ENCODE data around the gene DSTYK. TPM values are rescaled to one million over a fixed set of nuclear protein-coding genes. Genes with fewer than 3 reads are reported as not detected.

Gene DSTYK
- polyA plus RNA-seq, 1 of the 3 experiments (the other 2 are of a cell fraction) = 4.4 TPM

GRCh38 chr1:205256951-205257625, 45.6 kb upstream of the DSTYK start:
- WGBS (ENCODE audit: low lambda C conversion rate) = 90% methylated on average over 15 of the region's 19 CpGs
- CTCF ChIA-PET = interaction anchor here (0.7 to 38.3 kb wide), 69 partner anchors 9 to 677 kb away, joined by 3 to 1368 read pairs (median 6); partner anchors contain the start of genes DSTYK, NUAK2, RBBP5 and TMCC2
- POLR2A ChIA-PET = no interaction called here

More at GRCh38 chr1:205256951-205257625, 45.6 kb upstream of the DSTYK start:
- DNase-seq = no peak
- H2AFZ ChIP-seq (ENCODE audit: low read depth) = no peak overlapping the region
- no peak overlapping the region for H3K9ac ChIP-seq
- H3K36me3 ChIP-seq (replicated peaks in 1 of 2; ENCODE audit: control insufficient read depth in 1 of 2, insufficient read depth in 2 of 2, low read length in 1 of 2) = no peaks in the 10 kb centered on the region
- no peak overlapping the region for H3K4me3 ChIP-seq (ENCODE audit: low read depth in 2 of 2, low read length in 1 of 2)
- H3K27me3 ChIP-seq (ENCODE audit: insufficient read depth) = no peaks in the 10 kb centered on the region
- H3K9me3 ChIP-seq = no peaks in the 10 kb centered on the region
- peaks cover 6% of the 10 kb centered on the region for H3F3A ChIP-seq (replicated peaks; ENCODE audit: insufficient read depth)
- no peaks in the 10 kb centered on the region for H4K20me1 ChIP-seq (ENCODE audit: insufficient read depth)
- no peaks in the 10 kb centered on the region for H3K9me2 ChIP-seq
- no peaks in the 10 kb centered on the region for H3K79me2 ChIP-seq (ENCODE audit: insufficient read depth)
- TF ChIP-seq, protein P1, sequence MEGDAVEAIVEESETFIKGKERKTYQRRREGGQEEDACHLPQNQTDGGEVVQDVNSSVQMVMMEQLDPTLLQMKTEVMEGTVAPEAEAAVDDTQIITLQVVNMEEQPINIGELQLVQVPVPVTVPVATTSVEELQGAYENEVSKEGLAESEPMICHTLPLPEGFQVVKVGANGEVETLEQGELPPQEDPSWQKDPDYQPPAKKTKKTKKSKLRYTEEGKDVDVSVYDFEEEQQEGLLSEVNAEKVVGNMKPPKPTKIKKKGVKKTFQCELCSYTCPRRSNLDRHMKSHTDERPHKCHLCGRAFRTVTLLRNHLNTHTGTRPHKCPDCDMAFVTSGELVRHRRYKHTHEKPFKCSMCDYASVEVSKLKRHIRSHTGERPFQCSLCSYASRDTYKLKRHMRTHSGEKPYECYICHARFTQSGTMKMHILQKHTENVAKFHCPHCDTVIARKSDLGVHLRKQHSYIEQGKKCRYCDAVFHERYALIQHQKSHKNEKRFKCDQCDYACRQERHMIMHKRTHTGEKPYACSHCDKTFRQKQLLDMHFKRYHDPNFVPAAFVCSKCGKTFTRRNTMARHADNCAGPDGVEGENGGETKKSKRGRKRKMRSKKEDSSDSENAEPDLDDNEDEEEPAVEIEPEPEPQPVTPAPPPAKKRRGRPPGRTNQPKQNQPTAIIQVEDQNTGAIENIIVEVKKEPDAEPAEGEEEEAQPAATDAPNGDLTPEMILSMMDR (IDR thresholded peaks at IDR 0.05) = no peak
- TF ChIP-seq TCF12 (IDR thresholded peaks at IDR 0.05) (no peak), MEF2A (IDR thresholded peaks at IDR 0.05; ENCODE audit: borderline replicate concordance, low read depth) (no peak), USF2 (IDR thresholded peaks at IDR 0.05; ENCODE audit: borderline replicate concordance, low read depth, low read length) (no peak), CHD2 (IDR thresholded peaks at IDR 0.05; ENCODE audit: low read length, partially characterized antibody) (no peak), RFX5 (IDR thresholded peaks at IDR 0.05; ENCODE audit: low read length) (no peak), POLR2AphosphoS5 (IDR thresholded peaks at IDR 0.05; ENCODE audit: low read depth, low read length) (no peak), FOSL2 (IDR thresholded peaks at IDR 0.05; ENCODE audit: borderline replicate concordance, low read depth) (no peak), FOXM1 (IDR thresholded peaks at IDR 0.05; ENCODE audit: low read depth) (no peak), SIN3A (IDR thresholded peaks at IDR 0.05; ENCODE audit: borderline replicate concordance, low read depth, low read length) (no peak), JUND (IDR thresholded peaks at IDR 0.05) (no peak), ZBTB33 (IDR thresholded peaks at IDR 0.05; ENCODE audit: borderline replicate concordance, low read depth) (no peak), RAD21 (IDR thresholded peaks at IDR 0.05; ENCODE audit: low read length) (no peak), EP300 (IDR thresholded peaks at IDR 0.05; ENCODE audit: borderline replicate concordance in 1 of 2, low read depth in 1 of 2, low read length in 1 of 2) (no peak), YY1 (IDR thresholded peaks at IDR 0.05; ENCODE audit: low read depth) (no peak), MXI1 (IDR thresholded peaks at IDR 0.05; ENCODE audit: low read depth, low read length) (no peak), TAF1 (IDR thresholded peaks at IDR 0.05; ENCODE audit: borderline replicate concordance, low read depth, low read length) (no peak)
- TF ChIP-seq, protein P2, sequence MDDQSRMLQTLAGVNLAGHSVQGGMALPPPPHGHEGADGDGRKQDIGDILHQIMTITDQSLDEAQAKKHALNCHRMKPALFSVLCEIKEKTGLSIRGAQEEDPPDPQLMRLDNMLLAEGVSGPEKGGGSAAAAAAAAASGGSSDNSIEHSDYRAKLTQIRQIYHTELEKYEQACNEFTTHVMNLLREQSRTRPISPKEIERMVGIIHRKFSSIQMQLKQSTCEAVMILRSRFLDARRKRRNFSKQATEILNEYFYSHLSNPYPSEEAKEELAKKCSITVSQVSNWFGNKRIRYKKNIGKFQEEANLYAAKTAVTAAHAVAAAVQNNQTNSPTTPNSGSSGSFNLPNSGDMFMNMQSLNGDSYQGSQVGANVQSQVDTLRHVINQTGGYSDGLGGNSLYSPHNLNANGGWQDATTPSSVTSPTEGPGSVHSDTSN (IDR thresholded peaks at IDR 0.05) = no peak
- H3K27ac ChIP-seq (ENCODE audit: low read depth in 2 of 2, low read length in 1 of 2) = no peak overlapping the region
- peaks cover 16 to 28% of the 10 kb centered on the region in 2 experiments; a peak in 3 of 4 replicates for H3K4me1 ChIP-seq (ENCODE audit: control insufficient read depth in 1 of 2, insufficient read depth in 2 of 2, low read depth in 1 of 2, low read length in 1 of 2)
- no peak overlapping the region for H3K4me2 ChIP-seq

Data from SK-N-SH (cell line).